Left lung (tissue), 10 donors: ENCODE measurements around the gene GDI2. TPM values are rescaled to one million over a fixed set of nuclear protein-coding genes. Genes with fewer than 3 reads are reported as not detected.

Experiments used
- ATAC-seq: fragments of 200-7000 bp; cut with Tn5 transposase; one replicate; pipeline ENCODE4 v1.9.1; 2020; ENCODE audit warnings: moderate library complexity
- DNase-seq, 4 donors: peaks; one replicate each; pipeline ENCODE4 v3.0.0-alpha.2; 2013 to 2020
- H3K27ac ChIP-seq, 2 donors: fragments of 200-600 bp; sonication (generic) in 1 of 2; one replicate each; pipeline versions ENCODE4 v1.5.0 to v1.8.0; 2020 to 2021
- H3K27me3 ChIP-seq, 2 donors: fragments of 200-600 bp; sonication (generic) in 1 of 2; one replicate each; pipeline versions ENCODE4 v1.5.0 to v1.8.0; 2020 to 2021
- H3K36me3 ChIP-seq, 2 donors: fragments of 200-600 bp; sonication (generic) in 1 of 2; one replicate each; pipeline versions ENCODE4 v1.5.0 to v1.8.0; 2020 to 2021
- H3K4me1 ChIP-seq, 2 donors: fragments of 200-600 bp; one replicate each; pipeline ENCODE4 v1.8.0; 2021
- H3K4me3 ChIP-seq, 2 donors: fragments of 200-600 bp; sonication (generic) in 1 of 2; one replicate each; pipeline versions ENCODE4 v1.5.0 to v1.8.0; 2020 to 2021; ENCODE audit warnings: mild to moderate bottlenecking in 1 of 2
- H3K9me3 ChIP-seq, 2 donors: fragments of 200-600 bp; sonication (generic) in 1 of 2; one replicate each; pipeline versions ENCODE4 v1.5.0 to v1.8.0; 2020 to 2021
- CTCF ChIP-seq, 2 donors: fragments of 200-600 bp; sonication (generic) in 1 of 2; IDR thresholded peaks; one replicate each; pipeline versions ENCODE4 v1.5.0 to v1.8.0; 2021; ENCODE audit warnings: antibody characterized with exemption in 2 of 2
- intact Hi-C, 2 donors: fragments of 100-400 bp; cut with DNase I; formaldehyde crosslinking; loops; one replicate each; pipeline versions ENCODE4 v1.11.2 to v1.14.2; 2022
- polyA plus RNA-seq, 6 donors: library from polyadenylated mRNA; unstranded; fragments of 120-200 nt; gene quantifications; one replicate each; pipeline ENCODE4 v1.2.1, GENCODE V29; 2013; ENCODE audit not compliant: insufficient read length in 6 of 6
- total RNA-seq, 2 donors: library from RNA; stranded (reverse); fragmentation: NEBNext Ultra II Directional; extraction: Animal tissue kit (Norgen Biotek cat#: 25700); gene quantifications; one replicate each; pipeline ENCODE4 v1.2.1, GENCODE V29; 2021
- donor health status: DM: no; HTN: yes; CAD: no.
- donor health status: DM: no; HTN: no; CAD: no.

GDI2 gene
- total and polyA plus RNA-seq, 8 donors, result 196 to 304 (median 252) TPM

GRCh38 chr10:5744849-5745248 lies 68.4 kb downstream of the GDI2 start:
- DNase-seq (no peak), ATAC-seq (no peak)
- no peak for TF ChIP-seq CTCF (IDR thresholded peaks at IDR 0.05)
- intact Hi-C loops, result no loop called here
- H3K9me3 ChIP-seq, result no peaks in the 10 kb centered on the region
- no peak overlapping the region for H3K4me3 ChIP-seq
- no peak overlapping the region for H3K27ac ChIP-seq
- H3K4me1 ChIP-seq, result no peaks in the 10 kb centered on the region
- H3K36me3 ChIP-seq, result peaks cover 0 to 90% of the 10 kb centered on the region in 2 donors
- no peaks in the 10 kb centered on the region for H3K27me3 ChIP-seq

DNA sequence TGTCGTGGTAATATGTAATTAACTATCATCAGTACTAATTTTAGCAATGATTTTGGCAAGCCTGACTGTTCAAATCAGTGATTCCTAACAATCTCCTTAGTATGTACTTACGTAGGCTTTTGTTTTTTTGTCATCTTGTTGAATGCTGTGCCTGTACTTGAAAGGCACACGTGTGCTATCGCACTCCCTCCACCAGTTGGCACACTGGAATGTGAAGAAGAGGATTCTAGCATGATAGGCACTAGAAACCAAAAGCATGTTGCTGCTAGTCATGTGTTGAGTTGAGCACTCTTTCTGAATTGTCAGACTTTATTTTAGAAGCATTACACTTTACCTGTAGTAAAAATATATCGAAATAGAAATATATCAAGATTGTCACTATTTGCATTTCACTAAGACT lies 69.5 kb downstream of the GDI2 start:
- H3K4me3 ChIP-seq, result no peak overlapping the region
- intact Hi-C loops, result no loop called here
- ATAC-seq (no peak), DNase-seq (no peak)
- H3K27me3 ChIP-seq, result no peaks in the 10 kb centered on the region
- TF ChIP-seq CTCF (IDR thresholded peaks at IDR 0.05), result no peak
- no peak overlapping the region for H3K27ac ChIP-seq
- H3K36me3 ChIP-seq, result peaks cover 0 to 89% of the 10 kb centered on the region in 2 donors
- H3K9me3 ChIP-seq, result no peaks in the 10 kb centered on the region
- no peaks in the 10 kb centered on the region for H3K4me1 ChIP-seq

GRCh38 chr10:5742116-5742515 lies 71.1 kb downstream of the GDI2 start:
- H3K4me1 ChIP-seq, result no peaks in the 10 kb centered on the region
- DNase-seq (no peak), ATAC-seq (no peak)
- intact Hi-C loops, result no loop called here
- H3K36me3 ChIP-seq, result peaks cover 0 to 75% of the 10 kb centered on the region in 2 donors
- no peaks in the 10 kb centered on the region for H3K9me3 ChIP-seq
- no peak overlapping the region for H3K27ac ChIP-seq
- TF ChIP-seq CTCF (IDR thresholded peaks at IDR 0.05), result no peak
- no peaks in the 10 kb centered on the region for H3K27me3 ChIP-seq
- no peak overlapping the region for H3K4me3 ChIP-seq

GRCh38 chr10:5741276-5741675 lies 72.0 kb downstream of the GDI2 start:
- no peak for TF ChIP-seq CTCF (IDR thresholded peaks at IDR 0.05)
- Histone ChIP-seq H3K4me1 (no peaks in the 10 kb centered on the region), H3K36me3 (peaks cover 0 to 75% of the 10 kb centered on the region in 2 donors), H3K9me3 (no peaks in the 10 kb centered on the region), H3K4me3 (no peak overlapping the region), H3K27me3 (no peaks in the 10 kb centered on the region), H3K27ac (no peak overlapping the region)
- ATAC-seq (no peak), DNase-seq (no peak)
- intact Hi-C loops, result no loop called here

DNA sequence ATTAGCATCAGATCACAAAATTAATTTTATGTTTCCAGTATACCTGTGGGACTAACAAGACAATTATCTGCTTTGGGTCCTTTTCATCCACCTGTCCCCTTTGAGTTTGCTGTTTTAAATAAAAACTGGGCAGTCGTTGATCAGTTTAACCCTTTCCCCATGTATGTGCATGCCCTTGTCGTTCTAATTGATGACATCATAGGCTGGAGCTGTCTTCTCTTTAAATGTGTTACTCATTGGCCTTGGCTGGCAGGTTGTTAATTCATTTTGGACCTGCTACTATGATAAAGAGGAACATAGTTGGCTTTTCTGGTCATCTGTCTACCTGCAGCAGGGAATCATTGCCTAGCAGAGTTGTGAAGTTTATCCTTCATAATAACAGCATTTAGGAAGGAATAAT lies 74.8 kb downstream of the GDI2 start:
- H3K4me1 ChIP-seq, result no peaks in the 10 kb centered on the region
- DNase-seq (no peak), ATAC-seq (no peak)
- no peaks in the 10 kb centered on the region for H3K27me3 ChIP-seq
- intact Hi-C loops, result no loop called here
- no peaks in the 10 kb centered on the region for H3K9me3 ChIP-seq
- no peak overlapping the region for H3K27ac ChIP-seq
- H3K4me3 ChIP-seq, result no peak overlapping the region
- H3K36me3 ChIP-seq, result peaks cover 0 to 62% of the 10 kb centered on the region in 2 donors
- TF ChIP-seq CTCF (IDR thresholded peaks at IDR 0.05), result no peak
